ENCODE results near the gene UHRF2. TPM values are rescaled to one million over a fixed set of nuclear protein-coding genes. Genes with fewer than 3 reads are reported as not detected.

Gene UHRF2
- total RNA-seq, 1 experiment from 2014 or later, result 40.6 TPM

- CTCF ChIA-PET, result no interaction called here
Observed at GRCh38 chr9:6525326-6526045, 112.5 kb downstream of the UHRF2 start.

More at GRCh38 chr9:6525326-6526045, 112.5 kb downstream of the UHRF2 start:
- H4K20me1 ChIP-seq (ENCODE audit: insufficient read depth), result no peaks in the 10 kb centered on the region
- no peaks in the 10 kb centered on the region for H3K27me3 ChIP-seq (ENCODE audit: insufficient read depth, low read length)
- no peak for TF ChIP-seq MAX (IDR thresholded peaks at IDR 0.05)
- TF ChIP-seq POLR2AphosphoS5 (IDR thresholded peaks at IDR 0.05; ENCODE audit: low read depth, low read length), result no peak
- TF ChIP-seq SP1 (IDR thresholded peaks at IDR 0.05; ENCODE audit: low read depth), result no peak
- TF ChIP-seq ZFX (IDR thresholded peaks at IDR 0.05), result no peak
- no peak for TF ChIP-seq ATF3 (IDR thresholded peaks at IDR 0.05)
- no peak for TF ChIP-seq RAD21 (IDR thresholded peaks at IDR 0.05; ENCODE audit: low read depth)
- TF ChIP-seq REST (IDR thresholded peaks at IDR 0.05; ENCODE audit: low read depth), result no peak
- no peak for TF ChIP-seq CTCF (IDR thresholded peaks at IDR 0.05 in 2 of 3, conservative IDR thresholded peaks at IDR 0.05 in 1 of 3; ENCODE audit: borderline replicate concordance in 1 of 3, insufficient read depth in 1 of 3, low read depth in 2 of 3, low read length in 2 of 3)
- no peak for TF ChIP-seq FOSL1 (IDR thresholded peaks at IDR 0.05; ENCODE audit: low read depth)
- no peak for TF ChIP-seq JUND (IDR thresholded peaks at IDR 0.05)
- no peak for TF ChIP-seq YY1 (IDR thresholded peaks at IDR 0.05; ENCODE audit: extremely low read depth, insufficient replicate concordance, low read depth, low read length)
- no peak for TF ChIP-seq ELF1 (IDR thresholded peaks at IDR 0.05; ENCODE audit: borderline replicate concordance, low read depth)
- TF ChIP-seq SRF (IDR thresholded peaks at IDR 0.05; ENCODE audit: low read depth), result no peak
- no peak for TF ChIP-seq POLR2A (IDR thresholded peaks at IDR 0.05; ENCODE audit: borderline replicate concordance, extremely low read depth, insufficient read depth, insufficient read length)
- TF ChIP-seq CBX3 (IDR thresholded peaks at IDR 0.05; ENCODE audit: low read depth), result no peak
- TF ChIP-seq ZBTB33 (IDR thresholded peaks at IDR 0.05; ENCODE audit: extremely low read depth, insufficient replicate concordance, low read length), result no peak
- TF ChIP-seq CEBPB (IDR thresholded peaks at IDR 0.05; ENCODE audit: low read depth), result no peak
- peaks cover 0 to under 1% of the 10 kb centered on the region in 2 experiments; a peak in 1 of 4 replicates for H3K4me1 ChIP-seq (ENCODE audit: control insufficient read depth in 1 of 2, insufficient read depth in 2 of 2, low read length in 2 of 2)
- no peaks in the 10 kb centered on the region for H3K36me3 ChIP-seq (ENCODE audit: control insufficient read depth in 1 of 2, insufficient read depth in 2 of 2, low read length in 2 of 2)
- intact Hi-C loops (cut with micrococcal nuclease), result no loop called here
- POLR2A ChIA-PET, result no interaction called here
- no peak overlapping the region for H3K9ac ChIP-seq (ENCODE audit: low read length)
- no peaks in the 10 kb centered on the region for H3K9me2 ChIP-seq (ENCODE audit: insufficient read depth)
- H3K9me3 ChIP-seq (ENCODE audit: control insufficient read depth in 1 of 2, insufficient read depth in 1 of 2, low read depth in 1 of 2, low read length in 2 of 2), result no peaks in the 10 kb centered on the region
- H3K4me2 ChIP-seq (ENCODE audit: low read length), result no peak overlapping the region
- no peak overlapping the region for H2AFZ ChIP-seq (ENCODE audit: low read depth, low read length, poor library complexity, severe bottlenecking)
- no peaks in the 10 kb centered on the region for H3K79me2 ChIP-seq (ENCODE audit: insufficient read depth, low read length)
- RAD21 ChIA-PET (ENCODE audit: low non-redundant PET in 1 of 2, low total read pairs in 2 of 2, uncharacterized antibody in 2 of 2, unreplicated experiment in 2 of 2), result no interaction called here
- no peak for DNase-seq (ENCODE audit: low read depth, low spot score)
- ATAC-seq, result no peak
- no peak overlapping the region for H3K4me3 ChIP-seq (replicated peaks in 1 of 2; ENCODE audit: low read depth in 1 of 2, low read length in 2 of 2)
- no peak overlapping the region for H3K27ac ChIP-seq (ENCODE audit: low read depth, low read length)
- BruUV-seq (replicated peaks), result no TSS peak
